Cardiac septum (tissue), 1 donor: ENCODE results near the gene HNRNPH1. TPM values are rescaled to one million over a fixed set of nuclear protein-coding genes. Genes with fewer than 3 reads are reported as not detected.

Experiments
- total RNA-seq: library from RNA; stranded (reverse); fragmentation: NEBNext Ultra II Directional; extraction: Animal tissue kit (Norgen Biotek cat#: 25700); gene quantifications from one replicate; pipeline ENCODE4 v1.2.1, GENCODE V29; 2021
- donor health status: DM: no; HTN: no; CAD: no.

Gene HNRNPH1
- total RNA-seq, 1 donor from 2014 or later: 222 TPM

Other genes starting within 250 kb of the HNRNPH1 start
- gene RUFY1, start 73.1 kb downstream of the HNRNPH1 start, total RNA-seq: 24.7 TPM
- not detected for gene CBY3, start 57.4 kb upstream of the HNRNPH1 start, total RNA-seq
- gene CANX, start 75.3 kb upstream of the HNRNPH1 start, total RNA-seq: 542 TPM
- 13.2 TPM for gene MAML1, start 109.2 kb upstream of the HNRNPH1 start, total RNA-seq
- 12.8 TPM for gene LTC4S, start 170.3 kb upstream of the HNRNPH1 start, total RNA-seq
- gene MGAT4B, start 183.2 kb upstream of the HNRNPH1 start, total RNA-seq: 160 TPM
- gene SQSTM1, start 197.2 kb upstream of the HNRNPH1 start, total RNA-seq: 372 TPM
- 15.3 TPM for gene MRNIP, start 235.1 kb upstream of the HNRNPH1 start, total RNA-seq